ENCODE measurements around the gene KRTAP27-1.

Gene KRTAP27-1

GRCh38 chr21:30337276-30337744, at the start of gene KRTAP27-1:
Gene KRTAP27-1, minus strand, starts transcription at chr21:30337694. Its CDS starts 26 bp downstream, at chr21:30337668.
- no peak for DNase-seq

GRCh38 chr21:30382201-30382600, 44.7 kb upstream of the KRTAP27-1 start:
- DNase-seq, result no peak

- no peak for DNase-seq
These were observed 34.8 kb upstream of the KRTAP27-1 start, which contains the start of gene KRTAP13-2 for GRCh38 chr21:30372139-30372770. Gene KRTAP13-2, minus strand, starts transcription at chr21:30372271. Its CDS starts 58 bp downstream, at chr21:30372213.

- DNase-seq, result no peak
These were observed 18.4 kb upstream of the KRTAP27-1 start for GRCh38 chr21:30355906-30356305.

GRCh38 chr21:30354308-30355005, 17.0 kb upstream of the KRTAP27-1 start:
- no peak for DNase-seq

- DNase-seq, result no peak
These were observed 14.0 kb upstream of the KRTAP27-1 start for GRCh38 chr21:30351534-30351933.

GRCh38 chr21:30349572-30349971, 12.1 kb upstream of the KRTAP27-1 start:
- DNase-seq, result no peak

- no peak for DNase-seq
These were observed 11.0 kb upstream of the KRTAP27-1 start, which contains the start of gene KRTAP23-1 for GRCh38 chr21:30348506-30348905. Gene KRTAP23-1, minus strand, starts transcription at chr21:30348606. Its CDS starts 0 bp downstream, at chr21:30348606.

GRCh38 chr21:30345014-30345413, 7.5 kb upstream of the KRTAP27-1 start:
- DNase-seq, result no peak

- no peak for DNase-seq
These were observed 3.5 kb upstream of the KRTAP27-1 start for GRCh38 chr21:30340714-30341573.

GRCh38 chr21:30338717-30339116, 1.2 kb upstream of the KRTAP27-1 start:
- no peak for DNase-seq

- DNase-seq, result no peak
These were observed 278 bp upstream of the KRTAP27-1 start for GRCh38 chr21:30337772-30338171.

GRCh38 chr21:30336596-30336995, 898 bp downstream of the KRTAP27-1 start:
- DNase-seq, result no peak

GRCh38 chr21:30333736-30334135, 3.8 kb downstream of the KRTAP27-1 start:
- no peak for DNase-seq

GRCh38 chr21:30332681-30333080, 4.8 kb downstream of the KRTAP27-1 start:
- no peak for DNase-seq

GRCh38 chr21:30329203-30329875, 8.2 kb downstream of the KRTAP27-1 start:
- no peak for DNase-seq

GRCh38 chr21:30326390-30326789, 11.1 kb downstream of the KRTAP27-1 start:
- DNase-seq, result no peak

- no peak for DNase-seq
These were observed 17.3 kb downstream of the KRTAP27-1 start, which contains the start of gene KRTAP26-1 for GRCh38 chr21:30320215-30320614. Gene KRTAP26-1, minus strand, starts transcription at chr21:30320315. Its CDS starts 280 bp downstream, at chr21:30320035.

GRCh38 chr21:30315701-30316100, 21.8 kb downstream of the KRTAP27-1 start:
- DNase-seq, result no peak

- DNase-seq, result no peak
These were observed 30.6 kb downstream of the KRTAP27-1 start for GRCh38 chr21:30306884-30307283.

GRCh38 chr21:30305136-30305535, 32.4 kb downstream of the KRTAP27-1 start:
- no peak for DNase-seq

- no peak for DNase-seq
These were observed 48.3 kb downstream of the KRTAP27-1 start, which contains the start of gene KRTAP25-1 for GRCh38 chr21:30289215-30289614. Gene KRTAP25-1, minus strand, starts transcription at chr21:30289514. Its CDS starts 24 bp downstream, at chr21:30289490.
